Endodermal cell (in vitro differentiated cells): Measurements from ENCODE around the gene WDR86. TPM values are rescaled to one million over a fixed set of nuclear protein-coding genes. Genes with fewer than 3 reads are reported as not detected.

ENCODE experiments used
- DNase-seq: peaks from one replicate; pipeline ENCODE4 v3.0.0-alpha.2; 2017
- H3K27ac ChIP-seq: 2 replicates; pipeline ENCODE4 v1.5.1; 2013; ENCODE audit warnings: mild to moderate bottlenecking, low read depth, low read length, moderate library complexity
- H3K27me3 ChIP-seq: 2 replicates; pipeline ENCODE4 v1.6.1; 2013; ENCODE audit warnings: mild to moderate bottlenecking, low read length, moderate library complexity; ENCODE audit not compliant: insufficient read depth, control insufficient read depth, poor library complexity, severe bottlenecking
- H3K36me3 ChIP-seq: 2 replicates; pipeline ENCODE4 v1.7.0; 2013; ENCODE audit warnings: mild to moderate bottlenecking, low read length, moderate library complexity; ENCODE audit not compliant: control insufficient read depth, insufficient read depth
- H3K4me1 ChIP-seq: one replicate; pipeline ENCODE4 v1.7.0; 2013; ENCODE audit warnings: low read length; ENCODE audit not compliant: control insufficient read depth, insufficient read depth
- H3K4me3 ChIP-seq: 2 replicates; pipeline ENCODE4 v1.5.1; 2013; ENCODE audit warnings: mild to moderate bottlenecking, low read length, moderate library complexity
- H3K9ac ChIP-seq: 2 replicates; pipeline ENCODE4 v1.6.1; 2013; ENCODE audit warnings: mild to moderate bottlenecking, low read length, moderate library complexity; ENCODE audit not compliant: poor library complexity, severe bottlenecking; ENCODE audit errors: extremely low read depth
- H3K9me3 ChIP-seq: 2 replicates; pipeline ENCODE4 v1.6.1; 2013; ENCODE audit warnings: mild to moderate bottlenecking, low read length, moderate library complexity; ENCODE audit not compliant: control insufficient read depth
- H3K27ac Mint-ChIP-seq: 2 replicates; pipeline ENCODE4 v1.8.0; 2020; ENCODE audit warnings: mixed read lengths
- H3K27me3 Mint-ChIP-seq: 2 replicates; pipeline ENCODE4 v1.8.0; 2021; ENCODE audit warnings: mild to moderate bottlenecking, mixed read lengths; ENCODE audit not compliant: insufficient read depth
- H3K36me3 Mint-ChIP-seq: 2 replicates; pipeline ENCODE4 v1.8.0; 2020; ENCODE audit warnings: low read depth, mixed read lengths
- H3K4me1 Mint-ChIP-seq: 2 replicates; pipeline ENCODE4 v1.8.0; 2020; ENCODE audit warnings: mixed read lengths
- H3K4me3 Mint-ChIP-seq: 2 replicates; pipeline ENCODE4 v1.8.0; 2020; ENCODE audit warnings: mild to moderate bottlenecking, moderate library complexity, mixed read lengths
- H3K9me3 Mint-ChIP-seq: 2 replicates; pipeline ENCODE4 v1.8.0; 2020; ENCODE audit warnings: mild to moderate bottlenecking, mixed read lengths
- CTCF ChIP-seq: fragments of 200-600 bp; sonication (generic); conservative IDR thresholded peaks from 2 replicates; pipeline ENCODE4 v1.5.0; 2021; ENCODE audit warnings: antibody characterized with exemption, mild to moderate bottlenecking
- WGBS, 2 experiments: methylation state at CpG; one replicate each; pipeline versions ENCODE4 v1.1.5 to v1.1.7; 2013; ENCODE audit warnings: missing lambda C conversion rate in 2 of 2, mixed read lengths in 1 of 2; ENCODE audit not compliant: insufficient coverage in 1 of 2, insufficient read length in 1 of 2; 5-methylcytosine and 5-hydroxymethylcytosine counted together
- total RNA-seq, 2 donors: library from RNA; stranded (reverse); fragmentation: NEBNext Ultra II Directional in 1 of 2; extraction: Animal tissue kit (Norgen Biotek cat#: 25700) in 1 of 2; gene quantifications; 2 replicates in 1 of 2; 3 replicates in 1 of 2; pipeline ENCODE4 v1.2.1, GENCODE V29; 2021

Gene WDR86
- total RNA-seq, 2 donors from 2014 or later, result 83.3 to 94.2 TPM

GRCh38 chr7:151378496-151379192 lies 31.2 kb downstream of the WDR86 start:
- TF ChIP-seq CTCF, result no peak
- Histone ChIP-seq H3K9me3 (no peaks in the 10 kb centered on the region), H3K9ac (no peak overlapping the region), H3K27me3 (peaks cover 20% of the 10 kb centered on the region), H3K36me3 (peaks cover 28% of the 10 kb centered on the region), H3K4me1 (peaks cover 3% of the 10 kb centered on the region), H3K4me3 (no peak overlapping the region), H3K27ac (no peak overlapping the region)
- no peak overlapping the region for H3K27ac Mint-ChIP-seq
- H3K4me1 Mint-ChIP-seq, result peaks cover 6% of the 10 kb centered on the region
- H3K9me3 Mint-ChIP-seq, result no peaks in the 10 kb centered on the region
- H3K27me3 Mint-ChIP-seq, result peaks cover 16% of the 10 kb centered on the region
- no peak overlapping the region for H3K4me3 Mint-ChIP-seq
- WGBS, 2 experiments, result 96 to 98% methylated on average over 12 to 17 of the region's 17 CpGs
- peaks cover 64% of the 10 kb centered on the region for H3K36me3 Mint-ChIP-seq
- DNase-seq, result no peak

- Mint-ChIP-seq H3K27me3 (peaks cover 11% of the 10 kb centered on the region), H3K36me3 (peaks cover 60% of the 10 kb centered on the region), H3K4me1 (peaks cover 11% of the 10 kb centered on the region), H3K4me3 (no peak overlapping the region), H3K9me3 (no peaks in the 10 kb centered on the region), H3K27ac (no peak overlapping the region)
- Histone ChIP-seq H3K4me3 (no peak overlapping the region), H3K27me3 (peaks cover 14% of the 10 kb centered on the region), H3K36me3 (peaks cover 28% of the 10 kb centered on the region), H3K9ac (no peak overlapping the region), H3K4me1 (peaks cover 8% of the 10 kb centered on the region), H3K27ac (no peak overlapping the region), H3K9me3 (no peaks in the 10 kb centered on the region)
- no peak for DNase-seq
- WGBS, 2 experiments, result 95 to 96% methylated on average over 6 to 9 of the region's 9 CpGs
- no peak for TF ChIP-seq CTCF
Observed at GRCh38 chr7:151378011-151378410, 31.8 kb downstream of the WDR86 start.

- no peak for DNase-seq
- Histone ChIP-seq H3K27ac (no peak overlapping the region), H3K9ac (no peak overlapping the region), H3K4me3 (no peak overlapping the region), H3K4me1 (peaks cover 10% of the 10 kb centered on the region), H3K27me3 (peaks cover 8% of the 10 kb centered on the region), H3K9me3 (no peaks in the 10 kb centered on the region), H3K36me3 (peaks cover 28% of the 10 kb centered on the region)
- no peaks in the 10 kb centered on the region for H3K9me3 Mint-ChIP-seq
- H3K4me3 Mint-ChIP-seq, result no peak overlapping the region
- no peak overlapping the region for H3K27ac Mint-ChIP-seq
- H3K4me1 Mint-ChIP-seq, result peaks cover 15% of the 10 kb centered on the region
- TF ChIP-seq CTCF, result no peak
- H3K36me3 Mint-ChIP-seq, result peaks cover 56% of the 10 kb centered on the region
- H3K27me3 Mint-ChIP-seq, result peaks cover 5% of the 10 kb centered on the region
- WGBS, 2 experiments, result 83 to 88% methylated on average over 9 to 12 of the region's 12 CpGs
Observed at GRCh38 chr7:151377406-151377805, 32.4 kb downstream of the WDR86 start.
